ENCODE measurements around the gene FAM20C.
"Not testable (repeated sequence)": the region's sequence is repeated elsewhere in the genome, so short reads cannot be mapped to it uniquely, and the experiment has no call there.

FAM20C gene

GRCh38 chr7:176786-177459 is 15.4 kb upstream of the FAM20C start:
- DNase-seq = no peak
- H3K27me3 ChIP-seq = no peaks in the 10 kb centered on the region

GRCh38 chr7:178444-178843 is 13.9 kb upstream of the FAM20C start:
- no peak for TF ChIP-seq CTCF (IDR thresholded peaks at IDR 0.05; ENCODE audit: low read depth, low read length)
- H3K27me3 ChIP-seq = no peaks in the 10 kb centered on the region
- no peak for DNase-seq
- H3K36me3 ChIP-seq = no peaks in the 10 kb centered on the region
- H3K9me3 ChIP-seq = no peaks in the 10 kb centered on the region
- no peaks in the 10 kb centered on the region for H3K4me1 ChIP-seq
- no peak overlapping the region for H3K4me3 ChIP-seq (ENCODE audit: low read depth, low read length)

More at GRCh38 chr7:176786-177459, 15.4 kb upstream of the FAM20C start:
- TF ChIP-seq CTCF (IDR thresholded peaks at IDR 0.05; ENCODE audit: low read depth, low read length) = no peak
- Histone ChIP-seq H3K4me3 (ENCODE audit: low read depth, low read length) (no peak overlapping the region), H3K9me3 (no peaks in the 10 kb centered on the region), H3K36me3 (no peaks in the 10 kb centered on the region), H3K4me1 (no peaks in the 10 kb centered on the region)

DNA sequence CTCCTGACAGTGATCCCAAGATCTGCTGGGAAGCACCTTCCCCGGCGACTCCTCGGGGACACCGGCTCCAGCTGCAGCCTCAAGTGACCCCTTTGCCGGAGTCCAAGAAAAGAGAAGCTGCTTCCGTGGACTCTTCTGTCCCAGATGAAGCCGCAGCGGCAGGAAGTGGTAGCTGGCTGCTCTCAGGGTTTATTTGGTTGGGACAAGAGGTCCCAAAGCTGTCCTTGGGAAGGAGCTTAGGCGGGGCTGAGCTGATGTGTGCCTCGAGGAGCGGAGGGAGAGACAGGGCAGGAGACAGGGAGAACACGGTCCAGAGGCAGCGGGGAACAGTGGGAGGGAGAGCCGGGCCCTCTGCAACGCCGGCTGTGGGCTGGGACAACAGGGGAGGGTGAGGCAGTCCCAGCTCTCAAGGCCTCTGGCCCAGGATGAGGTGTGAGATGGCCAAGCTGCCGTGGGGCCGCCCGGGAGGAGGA is 13.1 kb upstream of the FAM20C start:
- Histone ChIP-seq H3K4me3 (ENCODE audit: low read depth, low read length) (no peak overlapping the region), H3K27me3 (no peaks in the 10 kb centered on the region), H3K4me1 (no peaks in the 10 kb centered on the region), H3K36me3 (no peaks in the 10 kb centered on the region), H3K9me3 (no peaks in the 10 kb centered on the region)
- no peak for DNase-seq
- no peak for TF ChIP-seq CTCF (IDR thresholded peaks at IDR 0.05; ENCODE audit: low read depth, low read length)

DNA sequence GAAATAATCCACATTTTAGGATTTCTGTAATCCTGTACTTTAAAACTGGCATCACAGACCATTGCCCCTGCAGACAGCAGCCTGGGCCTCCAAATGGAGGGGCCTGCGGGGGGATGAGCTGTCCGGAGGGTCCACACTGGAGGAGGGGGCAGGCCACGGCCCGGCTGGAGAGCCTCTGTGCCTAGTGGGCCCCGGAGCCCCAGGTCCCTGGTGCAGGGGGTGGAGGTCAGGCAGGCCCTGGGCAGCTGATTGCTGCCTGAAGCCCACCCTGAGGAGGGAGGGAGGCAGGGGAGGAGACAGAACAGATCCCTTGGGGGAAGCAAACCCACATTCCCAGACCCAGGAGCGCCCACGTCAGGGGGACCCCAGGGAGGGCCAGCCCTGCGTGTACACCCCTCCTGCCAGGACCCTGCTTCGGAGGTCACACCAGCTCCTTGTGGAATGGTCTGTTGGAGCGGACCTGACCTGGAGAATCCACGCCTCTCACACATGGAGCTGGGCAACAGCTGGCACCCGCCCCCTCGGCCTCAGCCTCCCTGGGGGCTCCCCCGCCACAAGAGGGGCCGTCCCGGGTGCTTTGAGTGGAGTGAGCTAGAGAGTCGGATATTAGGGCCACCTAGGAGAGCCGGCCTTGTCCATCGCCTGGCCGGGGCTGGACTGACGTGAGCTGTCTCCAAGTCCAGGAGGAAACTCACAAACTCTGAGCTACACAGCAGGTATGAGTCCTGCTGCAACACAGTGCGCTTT is 12.2 kb upstream of the FAM20C start:
- Histone ChIP-seq H3K27me3 (no peaks in the 10 kb centered on the region), H3K9me3 (no peaks in the 10 kb centered on the region), H3K4me1 (no peaks in the 10 kb centered on the region), H3K36me3 (no peaks in the 10 kb centered on the region), H3K4me3 (ENCODE audit: low read depth, low read length) (no peak overlapping the region)
- no peak for TF ChIP-seq CTCF (IDR thresholded peaks at IDR 0.05; ENCODE audit: low read depth, low read length)
- no peak for DNase-seq

- Histone ChIP-seq H3K4me1 (no peaks in the 10 kb centered on the region), H3K27me3 (no peaks in the 10 kb centered on the region), H3K4me3 (ENCODE audit: low read depth, low read length) (no peak overlapping the region), H3K9me3 (no peaks in the 10 kb centered on the region), H3K36me3 (no peaks in the 10 kb centered on the region)
- TF ChIP-seq CTCF (IDR thresholded peaks at IDR 0.05; ENCODE audit: low read depth, low read length) = no peak
- no peak for DNase-seq
Measured at GRCh38 chr7:181738-182137, 10.6 kb upstream of the FAM20C start.

DNA sequence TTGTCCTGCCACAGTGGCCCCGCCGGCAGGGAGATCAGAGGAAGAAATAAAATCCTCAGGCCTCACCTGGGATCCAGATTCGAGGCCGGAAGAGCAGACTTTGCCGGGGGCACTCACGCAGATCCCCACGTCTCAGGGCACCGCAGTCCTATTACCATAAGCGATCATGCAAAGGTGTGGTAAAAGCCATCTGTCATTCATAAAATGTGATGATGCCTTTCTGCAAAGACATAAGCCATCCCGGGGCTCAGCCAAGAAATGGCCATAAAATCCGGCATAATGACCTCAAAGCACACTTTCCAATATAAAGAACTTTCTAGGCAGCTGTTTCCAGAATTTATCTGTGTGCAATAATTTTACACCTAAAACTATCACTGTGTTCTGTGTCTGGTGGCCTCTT is 9.9 kb upstream of the FAM20C start:
- not testable (repeated sequence) for H3K9me3 ChIP-seq; H3K36me3 ChIP-seq; H3K4me3 ChIP-seq (ENCODE audit: low read depth, low read length); H3K27me3 ChIP-seq; DNase-seq; H3K4me1 ChIP-seq
